Skin of body (tissue), 2 donors: ENCODE data around the gene FREM1. TPM values are rescaled to one million over a fixed set of nuclear protein-coding genes. Genes with fewer than 3 reads are reported as not detected.

Experiments
- DNase-seq: peaks from one replicate; lab custom pipeline; 2025; lab: John Stamatoyannopoulos, UW
- total RNA-seq: library from RNA; depleted of rRNA; stranded (reverse); fragments of >200 nt; gene quantifications from one replicate; pipeline ENCODE4 v1.2.3, GENCODE V29; 2014

Gene FREM1
- total RNA-seq, 1 donor from 2014 or later = 30.9 TPM

GRCh38 chr9:14760060-14760459 lies 150.2 kb downstream of the FREM1 start:
- DNase-seq = no peak

GRCh38 chr9:14756291-14756690 lies 153.9 kb downstream of the FREM1 start:
- no peak for DNase-seq

GRCh38 chr9:14752871-14753270 lies 157.4 kb downstream of the FREM1 start:
- no peak for DNase-seq

GRCh38 chr9:14752271-14752670 lies 158.0 kb downstream of the FREM1 start:
- DNase-seq = no peak

GRCh38 chr9:14750821-14751220 lies 159.4 kb downstream of the FREM1 start:
- DNase-seq = peak; percentile 68

GRCh38 chr9:14749741-14750211 lies 160.5 kb downstream of the FREM1 start:
- no peak for DNase-seq

- no peak for DNase-seq
Measured at GRCh38 chr9:14748373-14748772, 161.9 kb downstream of the FREM1 start.

GRCh38 chr9:14747111-14747510 lies 163.1 kb downstream of the FREM1 start:
- DNase-seq = no peak

- no peak for DNase-seq
Measured at GRCh38 chr9:14746626-14747025, 163.6 kb downstream of the FREM1 start.

GRCh38 chr9:14744768-14745167 lies 165.5 kb downstream of the FREM1 start:
- DNase-seq = no peak

- no peak for DNase-seq
Measured at GRCh38 chr9:14741369-14741768, 168.9 kb downstream of the FREM1 start.

- DNase-seq = no peak
Measured at GRCh38 chr9:14733133-14733532, 177.1 kb downstream of the FREM1 start.

GRCh38 chr9:14731294-14731981 lies 178.8 kb downstream of the FREM1 start:
- peak; percentile 85 for DNase-seq

- peak; percentile 98 for DNase-seq
Measured at GRCh38 chr9:14730461-14730898, 179.7 kb downstream of the FREM1 start.

- no peak for DNase-seq
Measured at GRCh38 chr9:14723301-14723700, 186.9 kb downstream of the FREM1 start.

- peak; percentile 83 for DNase-seq
Measured at GRCh38 chr9:14722391-14723035, 187.7 kb downstream of the FREM1 start, which contains the start of gene CER1. Gene CER1 (minus strand): TSS chr9:14722733. CDS start chr9:14722672, 61 bp downstream.

GRCh38 chr9:14719231-14719923 lies 190.9 kb downstream of the FREM1 start:
- no peak for DNase-seq

GRCh38 chr9:14715102-14715501 lies 195.1 kb downstream of the FREM1 start:
- DNase-seq = no peak

- no peak for DNase-seq
Measured at GRCh38 chr9:14713187-14713767, 197.0 kb downstream of the FREM1 start.

GRCh38 chr9:14710804-14711203 lies 199.4 kb downstream of the FREM1 start:
- DNase-seq = no peak

GRCh38 chr9:14706530-14707140 lies 203.6 kb downstream of the FREM1 start:
- no peak for DNase-seq
